ENCODE results near the gene TAMALIN.

The TAMALIN gene

DNA sequence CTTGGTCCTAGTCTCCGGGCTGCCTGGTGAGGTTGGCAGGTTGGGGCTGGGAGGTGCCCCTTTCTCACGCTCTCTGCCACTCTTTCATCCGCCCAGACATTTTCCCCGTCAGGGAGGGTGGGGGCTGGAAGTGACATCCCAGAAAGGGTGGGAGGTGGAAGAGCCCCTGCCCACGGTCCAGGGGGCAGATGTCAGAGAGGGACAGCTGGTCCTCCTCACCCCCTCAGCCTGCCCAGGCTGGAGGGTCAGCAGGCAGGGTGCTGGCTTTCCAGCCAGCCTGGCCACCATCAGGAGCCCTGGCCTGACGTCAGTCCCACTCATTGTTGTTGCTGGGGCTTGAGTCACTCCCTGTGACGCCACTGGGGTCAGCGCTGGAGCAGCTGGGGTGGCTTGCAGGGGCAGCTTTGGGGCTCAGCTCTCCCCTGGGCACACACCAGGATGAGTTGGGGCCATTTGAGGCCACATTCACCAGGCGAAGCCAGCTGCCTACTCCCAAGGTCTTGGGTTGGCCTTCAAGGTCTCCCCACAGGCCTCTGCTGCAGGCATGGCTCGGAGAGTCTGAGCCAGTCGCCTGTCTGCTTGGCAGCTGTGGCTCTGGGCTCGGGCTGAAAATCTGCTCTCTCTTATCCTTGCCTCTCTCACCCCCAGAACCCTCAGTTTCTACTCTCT, 57.4 kb downstream of the TAMALIN start:
- Mint-ChIP-seq H3K27ac (no peak overlapping the region), H3K4me1 (no peaks in the 10 kb centered on the region), H3K9me3 (no peaks in the 10 kb centered on the region), H3K27me3 (peaks cover 4% of the 10 kb centered on the region), H3K36me3 (no peaks in the 10 kb centered on the region), H3K4me3 (no peak overlapping the region)
- ATAC-seq (ENCODE audit: low read depth), result no peak
- no peak for DNase-seq (ENCODE audit: low spot score in 2 of 2)

All from memory B cell (primary cell).